ENCODE measurements around the gene SEMA4G. TPM values are rescaled to one million over a fixed set of nuclear protein-coding genes. Genes with fewer than 3 reads are reported as not detected.

SEMA4G gene
- total and polyA plus RNA-seq, 2 of the 13 experiments (the other 11 are each of a cell fraction or from before 2014, with no cell fraction given), result 46.2 to 207 TPM

DNA sequence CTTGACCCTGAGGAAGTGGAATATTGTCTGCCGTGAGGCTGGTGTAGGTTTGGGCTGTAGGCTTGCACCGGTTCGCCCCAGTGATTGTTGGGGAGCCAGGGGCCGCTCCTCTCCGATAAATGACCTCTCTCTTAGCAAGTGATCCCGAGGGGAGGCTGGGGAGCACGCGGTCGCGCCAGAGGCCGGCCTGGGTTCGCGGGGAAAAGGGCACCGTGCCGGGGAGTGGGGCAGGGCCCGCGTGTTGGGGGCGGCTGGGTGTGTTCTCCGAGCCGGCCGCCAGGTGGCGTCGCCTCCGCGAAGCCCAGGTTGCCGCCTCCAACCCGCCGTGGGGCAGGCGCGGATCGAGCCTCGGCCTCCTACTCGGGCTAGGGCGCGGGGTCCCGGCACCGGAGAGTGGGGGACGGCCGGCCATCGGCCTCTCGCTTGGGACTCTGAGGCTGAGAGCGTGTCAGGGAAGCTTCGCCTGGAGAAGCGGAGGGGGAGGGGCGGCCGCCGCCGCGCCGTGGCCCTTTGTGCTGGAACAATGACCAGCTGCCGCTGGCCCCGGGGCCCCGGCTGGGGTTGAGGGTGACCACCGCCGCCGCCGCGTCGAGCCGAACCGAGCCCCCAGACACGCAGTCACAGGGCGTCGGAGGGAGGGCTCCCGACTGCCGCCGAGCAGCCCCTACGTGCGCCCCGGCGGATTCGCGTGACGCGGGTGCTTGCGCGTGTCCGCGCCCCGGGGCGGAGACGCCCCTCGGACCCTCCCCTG, 29.9 kb downstream of the SEMA4G start (continued):
- TF ChIP-seq ZGPAT (CRISPR knock-in tag; IDR thresholded peaks at IDR 0.05), result peak; percentile 87; the same call in 1 of the 2 replicates
- peak; percentile 77 for TF ChIP-seq ZNF430 (CRISPR knock-in tag; IDR thresholded peaks at IDR 0.05)
- TF ChIP-seq EP300 (IDR thresholded peaks at IDR 0.05; ENCODE audit: low read depth in 2 of 2, low read length in 2 of 2), result no peak
- TF ChIP-seq EP300 (CRISPR knock-in tag; IDR thresholded peaks at IDR 0.05; ENCODE audit: borderline replicate concordance), result peak; percentile 11; the same call in 1 of the 2 replicates
- peak; percentile 64; the same call in 1 of the 2 replicates for TF ChIP-seq ZNF343 (CRISPR knock-in tag; IDR thresholded peaks at IDR 0.05)
- 0 out of 2 replicates have a peak, but pooled peaks have one; percentile 23 for TF ChIP-seq PAWR (CRISPR knock-in tag; IDR thresholded peaks at IDR 0.05; ENCODE audit: borderline replicate concordance)
- TF ChIP-seq ZNF720 (CRISPR knock-in tag; IDR thresholded peaks at IDR 0.05), result 0 out of 2 replicates have a peak, but pooled peaks have one; percentile 3
- TF ChIP-seq, protein P1, sequence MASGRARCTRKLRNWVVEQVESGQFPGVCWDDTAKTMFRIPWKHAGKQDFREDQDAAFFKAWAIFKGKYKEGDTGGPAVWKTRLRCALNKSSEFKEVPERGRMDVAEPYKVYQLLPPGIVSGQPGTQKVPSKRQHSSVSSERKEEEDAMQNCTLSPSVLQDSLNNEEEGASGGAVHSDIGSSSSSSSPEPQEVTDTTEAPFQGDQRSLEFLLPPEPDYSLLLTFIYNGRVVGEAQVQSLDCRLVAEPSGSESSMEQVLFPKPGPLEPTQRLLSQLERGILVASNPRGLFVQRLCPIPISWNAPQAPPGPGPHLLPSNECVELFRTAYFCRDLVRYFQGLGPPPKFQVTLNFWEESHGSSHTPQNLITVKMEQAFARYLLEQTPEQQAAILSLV (CRISPR knock-in tag; IDR thresholded peaks at IDR 0.05; ENCODE audit: borderline replicate concordance), result 0 out of 2 replicates have a peak, but pooled peaks have one; percentile 66
- TF ChIP-seq PHF8 (CRISPR knock-in tag; IDR thresholded peaks at IDR 0.05), result peak; percentile 65
- TF ChIP-seq, protein P2, sequence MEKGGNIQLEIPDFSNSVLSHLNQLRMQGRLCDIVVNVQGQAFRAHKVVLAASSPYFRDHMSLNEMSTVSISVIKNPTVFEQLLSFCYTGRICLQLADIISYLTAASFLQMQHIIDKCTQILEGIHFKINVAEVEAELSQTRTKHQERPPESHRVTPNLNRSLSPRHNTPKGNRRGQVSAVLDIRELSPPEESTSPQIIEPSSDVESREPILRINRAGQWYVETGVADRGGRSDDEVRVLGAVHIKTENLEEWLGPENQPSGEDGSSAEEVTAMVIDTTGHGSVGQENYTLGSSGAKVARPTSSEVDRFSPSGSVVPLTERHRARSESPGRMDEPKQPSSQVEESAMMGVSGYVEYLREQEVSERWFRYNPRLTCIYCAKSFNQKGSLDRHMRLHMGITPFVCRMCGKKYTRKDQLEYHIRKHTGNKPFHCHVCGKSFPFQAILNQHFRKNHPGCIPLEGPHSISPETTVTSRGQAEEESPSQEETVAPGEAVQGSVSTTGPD (CRISPR knock-in tag; IDR thresholded peaks at IDR 0.05), result no peak
- 0 out of 2 replicates have a peak, but pooled peaks have one; percentile 40 for TF ChIP-seq MIER3 (CRISPR knock-in tag; IDR thresholded peaks at IDR 0.05; ENCODE audit: borderline replicate concordance)
- peak; percentile 82; the same call in 1 of the 2 replicates for TF ChIP-seq ZNF782 (CRISPR knock-in tag; IDR thresholded peaks at IDR 0.05; ENCODE audit: borderline replicate concordance)
- TF ChIP-seq, protein P3, sequence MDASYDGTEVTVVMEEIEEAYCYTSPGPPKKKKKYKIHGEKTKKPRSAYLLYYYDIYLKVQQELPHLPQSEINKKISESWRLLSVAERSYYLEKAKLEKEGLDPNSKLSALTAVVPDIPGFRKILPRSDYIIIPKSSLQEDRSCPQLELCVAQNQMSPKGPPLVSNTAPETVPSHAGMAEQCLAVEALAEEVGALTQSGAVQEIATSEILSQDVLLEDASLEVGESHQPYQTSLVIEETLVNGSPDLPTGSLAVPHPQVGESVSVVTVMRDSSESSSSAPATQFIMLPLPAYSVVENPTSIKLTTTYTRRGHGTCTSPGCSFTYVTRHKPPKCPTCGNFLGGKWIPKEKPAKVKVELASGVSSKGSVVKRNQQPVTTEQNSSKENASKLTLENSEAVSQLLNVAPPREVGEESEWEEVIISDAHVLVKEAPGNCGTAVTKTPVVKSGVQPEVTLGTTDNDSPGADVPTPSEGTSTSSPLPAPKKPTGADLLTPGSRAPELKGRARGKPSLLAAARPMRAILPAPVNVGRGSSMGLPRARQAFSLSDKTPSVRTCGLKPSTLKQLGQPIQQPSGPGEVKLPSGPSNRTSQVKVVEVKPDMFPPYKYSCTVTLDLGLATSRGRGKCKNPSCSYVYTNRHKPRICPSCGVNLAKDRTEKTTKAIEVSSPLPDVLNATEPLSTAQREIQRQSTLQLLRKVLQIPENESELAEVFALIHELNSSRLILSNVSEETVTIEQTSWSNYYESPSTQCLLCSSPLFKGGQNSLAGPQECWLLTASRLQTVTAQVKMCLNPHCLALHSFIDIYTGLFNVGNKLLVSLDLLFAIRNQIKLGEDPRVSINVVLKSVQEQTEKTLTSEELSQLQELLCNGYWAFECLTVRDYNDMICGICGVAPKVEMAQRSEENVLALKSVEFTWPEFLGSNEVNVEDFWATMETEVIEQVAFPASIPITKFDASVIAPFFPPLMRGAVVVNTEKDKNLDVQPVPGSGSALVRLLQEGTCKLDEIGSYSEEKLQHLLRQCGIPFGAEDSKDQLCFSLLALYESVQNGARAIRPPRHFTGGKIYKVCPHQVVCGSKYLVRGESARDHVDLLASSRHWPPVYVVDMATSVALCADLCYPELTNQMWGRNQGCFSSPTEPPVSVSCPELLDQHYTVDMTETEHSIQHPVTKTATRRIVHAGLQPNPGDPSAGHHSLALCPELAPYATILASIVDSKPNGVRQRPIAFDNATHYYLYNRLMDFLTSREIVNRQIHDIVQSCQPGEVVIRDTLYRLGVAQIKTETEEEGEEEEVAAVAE (CRISPR knock-in tag; IDR thresholded peaks at IDR 0.05; ENCODE audit: borderline replicate concordance), result no peak
- TF ChIP-seq ZNF790 (CRISPR knock-in tag; IDR thresholded peaks at IDR 0.05; ENCODE audit: borderline replicate concordance), result 0 out of 2 replicates have a peak, but pooled peaks have one; percentile 14
- TF ChIP-seq ZNF468 (CRISPR knock-in tag; IDR thresholded peaks at IDR 0.05), result no peak
- TF ChIP-seq ZSCAN9 (CRISPR knock-in tag; IDR thresholded peaks at IDR 0.05; ENCODE audit: borderline replicate concordance), result peak; percentile 33; the same call in 1 of the 2 replicates
- TF ChIP-seq ZNF691 (CRISPR knock-in tag; IDR thresholded peaks at IDR 0.05; ENCODE audit: borderline replicate concordance, low read depth), result peak; percentile 40; the same call in 1 of the 2 replicates
- TF ChIP-seq ZNF570 (CRISPR knock-in tag; IDR thresholded peaks at IDR 0.05; ENCODE audit: borderline replicate concordance), result no peak
